ENCODE measurements around the gene SYTL4.
"Not testable (repeated sequence)": the region's sequence is repeated elsewhere in the genome, so short reads cannot be mapped to it uniquely, and the experiment has no call there.

SYTL4 gene

GRCh38 chrX:100731441-100732281 is at the start of gene SYTL4:
TSS of gene SYTL4 (minus strand) at chrX:100732121. CDS start at chrX:100702037, 30,084 bp downstream.
- DNase-seq: no peak

- DNase-seq: not testable (repeated sequence)
Measured at GRCh38 chrX:100769439-100769838, 37.5 kb upstream of the SYTL4 start.

- DNase-seq: peak; percentile 89
Measured at GRCh38 chrX:100768679-100769338, 36.9 kb upstream of the SYTL4 start.

- DNase-seq: no peak
Measured at GRCh38 chrX:100750883-100751282, 19.0 kb upstream of the SYTL4 start.

GRCh38 chrX:100748108-100748507 is 16.2 kb upstream of the SYTL4 start:
- DNase-seq: no peak

GRCh38 chrX:100747703-100748102 is 15.8 kb upstream of the SYTL4 start:
- DNase-seq: no peak

GRCh38 chrX:100747090-100747489 is 15.2 kb upstream of the SYTL4 start:
- DNase-seq: no peak

- DNase-seq: no peak
Measured at GRCh38 chrX:100745806-100746537, 14.1 kb upstream of the SYTL4 start.

GRCh38 chrX:100745205-100745604 is 13.3 kb upstream of the SYTL4 start:
- DNase-seq: no peak

- DNase-seq: no peak
Measured at GRCh38 chrX:100743009-100743607, 11.2 kb upstream of the SYTL4 start.

GRCh38 chrX:100724006-100724405 is 7.9 kb downstream of the SYTL4 start:
- not testable (repeated sequence) for DNase-seq

- no peak for DNase-seq
Measured at GRCh38 chrX:100721328-100721727, 10.6 kb downstream of the SYTL4 start.

GRCh38 chrX:100720301-100720700 is 11.6 kb downstream of the SYTL4 start:
- DNase-seq: no peak

- no peak for DNase-seq
Measured at GRCh38 chrX:100719139-100719538, 12.8 kb downstream of the SYTL4 start.

- DNase-seq: no peak
Measured at GRCh38 chrX:100717363-100717762, 14.6 kb downstream of the SYTL4 start.

GRCh38 chrX:100710816-100711215 is 21.1 kb downstream of the SYTL4 start:
- DNase-seq: no peak

- no peak for DNase-seq
Measured at GRCh38 chrX:100704581-100705203, 27.2 kb downstream of the SYTL4 start.

GRCh38 chrX:100700809-100701208 is 31.1 kb downstream of the SYTL4 start:
- no peak for DNase-seq

- DNase-seq: no peak
Measured at GRCh38 chrX:100698551-100698950, 33.4 kb downstream of the SYTL4 start.

GRCh38 chrX:100696699-100697351 is 35.1 kb downstream of the SYTL4 start:
- DNase-seq: no peak

- no peak for DNase-seq
Measured at GRCh38 chrX:100695991-100696390, 35.9 kb downstream of the SYTL4 start.

GRCh38 chrX:100695302-100695701 is 36.6 kb downstream of the SYTL4 start:
- no peak for DNase-seq

All from activated CD4-positive, CD25-positive, alpha-beta regulatory T cell treated with anti-CD3 and anti-CD28 coated beads, Interleukin-2, amount 50 U/mL, for 72 hours (primary cell).